TTC549 (cell line): ENCODE measurements around the gene SSTR1.
"Not testable (repeated sequence)": the region's sequence is repeated elsewhere in the genome, so short reads cannot be mapped to it uniquely, and the experiment has no call there.

ENCODE experiments used
- FAIRE-seq: peaks from 2 replicates; lab custom pipeline; 2012; peaks lifted over from hg19 to GRCh38; lab: Jason Lieb, UNC

Gene SSTR1, protein sequence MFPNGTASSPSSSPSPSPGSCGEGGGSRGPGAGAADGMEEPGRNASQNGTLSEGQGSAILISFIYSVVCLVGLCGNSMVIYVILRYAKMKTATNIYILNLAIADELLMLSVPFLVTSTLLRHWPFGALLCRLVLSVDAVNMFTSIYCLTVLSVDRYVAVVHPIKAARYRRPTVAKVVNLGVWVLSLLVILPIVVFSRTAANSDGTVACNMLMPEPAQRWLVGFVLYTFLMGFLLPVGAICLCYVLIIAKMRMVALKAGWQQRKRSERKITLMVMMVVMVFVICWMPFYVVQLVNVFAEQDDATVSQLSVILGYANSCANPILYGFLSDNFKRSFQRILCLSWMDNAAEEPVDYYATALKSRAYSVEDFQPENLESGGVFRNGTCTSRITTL

DNA sequence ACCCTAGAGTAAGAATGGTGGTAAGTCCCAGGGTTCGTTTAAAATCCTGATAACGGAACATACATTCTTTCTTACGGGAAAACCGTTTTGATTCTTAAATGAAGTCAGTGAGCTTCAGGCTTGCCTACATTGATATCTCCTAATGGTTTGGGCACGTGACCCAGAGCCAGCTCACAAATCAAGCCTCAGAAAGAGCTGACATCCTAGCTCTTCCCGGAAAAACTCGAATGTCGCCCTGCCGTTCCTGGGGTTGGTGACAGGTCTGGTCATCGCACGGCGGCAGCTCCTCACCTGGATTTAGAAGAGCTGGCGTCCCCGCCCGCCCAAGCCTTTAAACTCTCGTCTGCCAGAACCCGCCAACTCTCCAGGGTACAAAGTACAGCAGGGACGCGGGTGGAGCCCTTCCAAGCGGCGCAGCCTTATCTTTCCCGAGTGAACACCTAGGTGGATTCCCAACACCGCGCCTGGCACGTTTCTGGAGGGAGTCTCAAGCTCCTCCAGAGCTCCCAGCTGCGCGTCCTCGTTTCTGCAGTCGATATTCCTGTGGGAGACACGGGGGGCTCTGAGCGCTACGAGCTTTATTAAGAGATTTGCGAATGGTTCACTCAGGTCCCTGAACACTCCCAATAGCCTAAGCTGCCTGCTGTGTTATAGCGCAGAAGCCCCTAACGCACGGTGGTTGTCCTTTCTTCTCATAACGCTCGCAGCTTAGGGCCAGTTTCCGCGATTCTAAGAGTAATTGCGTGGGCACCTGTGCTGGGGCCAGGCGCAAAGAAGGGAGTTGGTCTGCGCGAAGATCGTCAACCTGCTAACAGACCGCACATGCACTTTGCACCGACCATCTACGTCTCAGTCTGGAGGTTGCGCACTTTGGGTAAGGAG, at the start of gene SSTR1:
SSTR1 (plus strand) TSS at position 169 of the 882 bp plus-strand sequence. CDS start 1,486 bp downstream, outside the sequence.
- FAIRE-seq = no peak

DNA sequence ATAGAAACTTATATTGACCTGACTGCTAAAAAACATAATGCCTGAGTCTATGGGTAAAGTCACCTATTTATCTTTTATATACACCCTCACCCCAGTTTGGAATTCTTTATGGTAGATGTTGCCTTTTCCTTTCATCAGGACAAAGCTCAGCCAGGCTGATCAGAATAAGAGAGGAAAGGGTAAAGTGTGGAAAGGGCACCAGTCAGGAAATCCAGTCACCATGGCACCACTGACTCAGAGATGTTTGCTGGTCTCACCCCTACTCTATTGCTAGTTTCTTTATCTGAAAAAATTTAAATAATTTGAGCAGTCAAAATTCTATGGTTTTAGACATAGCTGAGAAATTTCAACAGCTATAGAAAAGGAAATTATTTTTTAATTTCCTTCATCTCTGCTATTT, 49.2 kb upstream of the SSTR1 start:
- FAIRE-seq = no peak

DNA sequence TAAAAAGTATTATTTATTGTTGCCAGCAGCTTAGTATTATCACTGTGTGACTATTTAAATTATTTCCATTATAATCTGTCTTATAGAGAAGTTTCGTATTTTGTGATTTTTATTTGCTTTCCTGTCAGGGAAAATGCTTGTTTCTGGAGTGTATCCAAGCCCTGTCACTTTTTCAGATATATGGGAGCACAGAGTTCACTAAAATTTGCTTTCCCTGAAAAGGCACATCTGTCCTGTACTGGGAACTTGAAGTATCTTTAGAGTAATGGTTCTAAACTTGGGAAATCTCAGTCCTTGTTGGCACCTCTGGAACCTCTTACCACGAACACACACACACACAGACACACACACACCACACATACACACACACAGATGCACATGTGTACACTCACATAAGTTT, 39.3 kb upstream of the SSTR1 start:
- FAIRE-seq = no peak

DNA sequence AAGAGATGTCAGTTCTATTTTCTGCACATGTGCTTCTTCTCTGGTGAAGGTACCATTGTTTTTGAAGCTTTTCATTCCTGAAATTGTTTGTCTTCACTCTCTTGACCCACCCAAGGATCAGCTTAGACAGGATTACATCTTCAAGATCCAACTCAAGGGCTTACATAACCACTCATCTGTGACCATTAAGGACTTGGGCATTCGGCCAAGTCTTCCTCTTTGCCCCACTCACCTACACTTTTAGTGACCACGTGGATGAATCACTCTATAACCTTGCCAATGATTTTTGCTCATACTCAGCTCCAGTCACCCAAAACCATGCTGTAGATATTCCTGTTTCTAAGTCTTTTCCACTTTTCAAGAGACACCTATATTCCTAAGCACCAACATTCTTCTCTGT, 36.5 kb upstream of the SSTR1 start:
- FAIRE-seq = no peak

DNA sequence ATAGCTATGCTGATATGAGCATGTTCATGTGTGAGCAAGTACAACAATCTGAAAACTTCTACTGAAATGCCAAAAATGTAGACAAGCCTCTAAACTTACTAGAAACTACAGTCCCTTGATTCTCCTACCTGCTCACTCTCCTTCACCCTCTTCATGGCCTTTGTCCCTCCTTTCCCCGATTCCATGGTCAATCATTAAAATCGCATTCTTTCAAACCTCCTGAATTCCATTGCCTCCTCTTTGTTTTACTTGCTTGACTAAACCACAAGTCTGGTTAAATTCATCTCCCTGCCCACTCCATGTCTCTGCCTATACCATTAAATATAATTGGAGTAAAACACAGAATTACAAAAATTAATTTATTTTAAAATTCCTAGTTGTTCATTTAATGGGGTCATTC, 33.0 kb upstream of the SSTR1 start:
- no peak for FAIRE-seq

DNA sequence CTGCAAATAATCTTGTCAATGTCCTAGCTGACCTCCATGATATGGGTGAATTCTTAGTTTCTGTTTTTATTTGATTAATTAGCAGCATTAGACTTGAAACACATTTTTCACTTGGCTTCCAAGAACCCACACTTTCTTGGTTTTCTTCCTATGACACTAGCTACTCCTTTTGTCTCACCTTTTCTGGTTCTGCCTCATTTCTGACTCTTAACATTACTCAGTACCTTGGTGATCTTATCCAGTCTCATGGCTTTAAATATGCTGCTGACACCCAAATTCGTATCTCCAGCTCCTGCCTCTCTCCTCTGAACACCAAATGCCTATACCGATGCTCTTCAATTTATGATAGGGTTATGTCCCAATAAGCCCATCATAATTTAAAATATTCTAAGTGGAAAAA, 32.0 kb upstream of the SSTR1 start:
- FAIRE-seq = no peak

DNA sequence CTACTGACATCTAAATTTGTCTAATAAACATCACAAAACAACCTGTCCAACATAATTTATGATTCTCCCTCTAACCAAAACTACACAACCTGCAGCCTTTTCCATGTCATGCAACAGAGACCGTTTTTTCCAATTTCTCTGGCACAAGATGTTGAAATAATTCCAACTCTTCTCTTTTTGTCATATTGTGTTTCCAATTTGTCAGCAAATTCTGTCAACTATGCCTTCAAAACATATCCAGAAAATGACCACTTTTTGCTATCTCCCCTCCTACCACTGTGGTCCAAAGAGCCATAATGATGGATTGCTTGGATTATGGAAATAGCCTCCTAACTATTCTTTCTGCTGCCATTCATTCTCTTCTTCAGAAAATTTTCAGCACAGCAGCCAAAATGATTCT, 31.3 kb upstream of the SSTR1 start:
- no peak for FAIRE-seq

DNA sequence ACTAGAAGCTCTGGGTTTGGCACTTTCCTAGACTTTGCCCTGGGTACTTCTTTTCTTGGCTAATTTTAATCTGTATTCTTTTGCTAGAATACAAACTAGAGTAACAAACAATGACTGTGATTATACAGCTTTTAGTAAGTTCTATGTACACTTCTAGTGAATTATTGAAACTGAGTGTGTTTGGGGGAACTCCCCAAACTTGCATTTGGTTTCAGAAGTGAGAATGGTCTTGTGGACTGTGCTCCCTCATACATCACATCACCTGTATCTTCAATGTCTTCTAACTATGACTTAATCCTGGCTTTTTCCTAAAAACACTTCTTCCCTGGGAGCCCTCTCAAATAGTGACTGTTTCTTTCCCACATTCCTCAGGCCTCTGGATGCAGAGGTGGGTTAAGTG, 23.6 kb upstream of the SSTR1 start:
- FAIRE-seq = no peak

DNA sequence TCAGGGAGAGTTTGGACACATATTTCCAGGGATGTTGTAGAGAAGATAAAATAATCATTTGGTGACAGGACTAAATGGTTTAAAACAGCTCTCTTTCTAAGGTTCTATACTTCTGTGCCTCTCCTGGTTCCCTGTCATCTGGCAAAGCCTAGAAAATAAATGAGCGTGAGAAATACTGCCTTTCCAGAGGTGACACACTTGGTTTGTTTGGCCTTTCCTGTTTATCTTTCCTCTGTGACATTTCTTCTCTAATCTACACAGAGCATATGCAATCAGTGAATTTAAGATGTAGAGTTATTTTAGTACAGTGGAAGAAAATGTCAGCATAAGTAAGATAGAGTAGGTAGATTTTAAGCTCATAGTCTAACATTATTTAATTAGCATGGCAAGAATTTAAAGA, 22.0 kb upstream of the SSTR1 start:
- no peak for FAIRE-seq

DNA sequence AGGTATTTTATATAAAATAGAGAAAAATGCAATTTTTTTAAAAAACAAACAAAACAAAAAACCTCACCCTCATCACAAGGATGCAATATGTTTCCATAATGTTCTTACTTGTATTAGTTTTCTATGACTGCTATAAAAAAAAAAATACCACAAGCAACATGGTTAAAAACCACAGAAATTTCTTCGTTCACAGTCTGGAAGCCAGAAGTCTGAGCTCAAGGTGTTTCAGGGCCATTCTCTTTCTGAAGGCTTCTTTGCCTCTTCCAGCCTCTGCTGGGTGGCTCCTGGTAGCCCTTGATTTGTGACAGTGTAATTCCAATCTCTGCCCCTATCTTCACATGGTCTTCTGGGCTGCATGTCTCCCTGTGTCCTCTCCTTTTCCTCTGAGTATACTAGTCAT, 21.5 kb upstream of the SSTR1 start:
- no peak for FAIRE-seq

DNA sequence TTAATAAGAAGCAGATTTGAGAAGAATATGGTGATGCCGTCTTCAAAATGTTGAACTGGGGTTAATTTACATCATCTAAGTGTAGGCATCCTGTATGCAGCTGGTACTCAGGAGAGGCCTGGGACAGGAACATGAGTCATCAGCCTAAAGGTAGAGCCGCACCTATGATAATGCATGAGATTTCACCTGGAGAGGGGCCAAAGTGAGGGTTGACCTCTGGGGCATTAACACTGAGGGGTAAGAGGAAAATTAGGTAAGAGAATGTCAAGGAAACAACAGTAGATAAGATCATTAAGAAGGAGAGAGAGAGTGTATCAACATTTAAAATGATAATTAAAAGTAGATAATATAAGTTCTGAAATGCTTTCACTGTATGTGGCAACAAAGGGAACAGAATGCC, 20.2 kb upstream of the SSTR1 start:
- FAIRE-seq = no peak

DNA sequence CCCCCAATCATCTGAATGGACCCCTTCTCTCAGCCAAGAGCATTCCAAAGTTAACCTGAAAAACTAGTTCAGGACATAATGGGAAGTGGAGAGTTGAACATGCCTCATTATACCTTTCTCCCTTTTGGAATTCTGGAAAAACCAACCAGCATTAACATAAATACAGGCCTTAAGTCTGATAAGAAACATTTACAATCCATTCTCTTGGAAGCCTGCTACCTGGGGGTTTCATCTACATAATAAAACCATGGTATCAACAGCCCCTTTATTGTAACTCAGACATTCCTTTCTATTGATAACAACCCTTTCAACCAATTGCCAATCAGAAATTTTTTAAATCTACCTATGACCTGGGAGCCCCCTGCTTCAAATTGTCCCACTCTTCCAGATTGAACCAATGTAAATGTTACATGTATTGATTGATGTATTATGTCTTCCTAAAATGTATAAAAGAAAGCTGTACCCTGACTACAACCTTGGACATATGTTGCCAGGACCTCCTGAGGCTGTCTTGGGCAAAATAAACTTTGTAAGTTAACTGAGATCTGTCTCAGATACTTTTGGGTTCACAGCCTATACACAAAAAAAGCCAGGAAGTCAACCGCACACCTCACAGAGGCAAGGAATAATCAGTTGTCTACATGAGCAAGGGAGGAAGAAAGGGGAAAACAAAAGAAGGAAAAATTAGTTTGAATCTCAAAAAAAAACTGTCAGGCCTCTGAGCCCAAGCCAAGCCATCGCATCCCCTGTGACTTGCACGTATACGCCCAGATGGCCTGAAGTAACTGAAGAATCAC, 17.6 kb upstream of the SSTR1 start:
- no peak for FAIRE-seq

DNA sequence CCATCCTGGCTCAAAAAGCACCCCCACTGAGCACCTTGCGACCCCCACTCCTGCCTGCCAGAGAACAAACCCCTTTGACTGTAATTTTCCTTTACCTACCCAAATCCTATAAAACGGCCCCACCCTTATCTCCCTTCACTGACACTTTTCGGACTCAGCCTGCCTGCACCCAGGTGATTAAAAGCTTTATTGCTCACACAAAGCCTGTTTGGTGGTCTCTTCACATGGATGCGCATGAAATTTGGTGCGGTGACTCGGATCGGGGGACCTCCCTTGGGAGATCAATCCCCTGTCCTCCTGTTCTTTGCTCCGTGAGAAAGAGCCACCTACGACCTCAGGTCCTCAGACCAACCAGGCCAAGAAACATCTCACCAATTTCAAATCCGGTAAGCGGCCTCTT, 16.9 kb upstream of the SSTR1 start:
- FAIRE-seq = not testable (repeated sequence)

DNA sequence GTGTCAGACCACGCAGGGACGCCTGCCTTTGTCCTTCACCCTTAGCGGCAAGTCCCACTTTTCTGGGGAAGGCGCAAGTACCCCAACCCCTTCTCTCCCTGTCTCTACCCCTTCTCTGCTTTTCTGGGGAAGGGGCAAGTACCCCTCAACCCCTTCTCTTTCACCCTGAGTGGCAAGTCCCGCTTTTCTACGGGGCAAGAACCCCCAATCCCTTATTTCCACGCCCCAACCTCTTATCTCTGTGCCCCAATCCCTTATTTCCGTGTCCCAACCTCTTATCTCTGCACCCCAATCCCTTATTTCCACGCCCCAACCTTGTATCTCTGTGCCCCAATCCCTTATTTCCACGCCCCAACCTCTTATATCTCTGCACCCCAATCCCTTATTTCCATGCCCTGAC, 16.2 kb upstream of the SSTR1 start:
- FAIRE-seq = not testable (repeated sequence)

DNA sequence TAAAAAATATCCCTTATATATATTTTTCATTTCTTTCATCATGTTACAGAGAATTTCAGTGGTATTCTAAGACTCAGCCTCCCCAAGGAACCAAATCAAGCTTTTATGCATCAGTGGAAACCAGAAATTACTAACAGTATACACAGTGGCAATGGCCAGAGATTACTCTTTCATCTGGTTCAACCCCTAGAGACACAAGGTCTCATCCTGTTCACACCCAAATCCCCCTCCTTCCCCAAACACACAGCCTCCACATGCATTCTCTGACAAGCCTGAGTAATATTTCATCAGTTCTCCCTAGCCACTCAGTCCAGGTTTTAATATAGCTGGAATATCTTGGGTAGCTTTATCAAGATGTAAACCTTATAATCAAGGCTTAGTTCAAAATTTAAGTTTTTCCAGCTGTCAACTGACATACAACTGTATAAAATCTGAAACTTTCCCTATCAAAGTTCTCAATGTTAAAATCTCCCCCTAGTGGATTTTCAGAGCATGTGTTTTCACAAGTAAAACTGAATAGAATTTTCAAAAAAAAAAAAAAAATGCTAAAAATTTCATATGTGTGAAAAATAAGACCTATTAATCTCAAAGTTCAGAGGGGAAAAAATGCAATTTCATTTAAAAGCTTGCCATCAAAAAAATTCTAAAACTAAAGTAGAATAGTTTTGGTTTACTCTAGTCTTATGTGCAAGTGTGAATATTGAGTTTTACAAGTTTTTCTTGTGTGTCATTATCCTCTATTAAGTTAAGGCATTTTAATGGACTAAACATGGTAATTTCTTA, 10.5 kb upstream of the SSTR1 start:
- FAIRE-seq = no peak

DNA sequence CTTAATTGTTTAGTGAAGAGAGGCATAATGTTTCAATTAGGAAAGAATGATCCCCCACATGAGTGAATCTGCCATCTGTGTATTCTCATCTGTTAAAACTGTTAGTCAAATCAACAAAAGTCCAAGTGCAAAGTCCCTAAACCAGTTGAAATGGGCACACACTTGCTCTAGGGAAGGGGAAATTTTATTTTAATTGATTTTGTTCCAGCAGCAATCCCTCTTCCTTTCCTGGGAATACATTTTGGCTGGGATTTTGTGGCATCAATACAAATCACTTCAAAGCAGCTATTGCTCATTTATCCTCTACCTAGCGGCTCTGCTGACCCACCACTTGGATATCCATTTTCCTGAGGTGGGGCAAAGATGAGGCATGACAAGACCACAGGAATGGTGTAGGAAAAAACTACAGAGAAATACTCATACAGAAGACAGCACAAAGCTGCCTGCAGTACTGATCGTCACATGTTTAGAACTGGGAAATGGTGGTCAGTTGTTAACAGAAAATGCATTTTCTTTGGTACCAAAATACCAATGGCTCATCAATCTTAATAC, 9.8 kb upstream of the SSTR1 start:
- no peak for FAIRE-seq

DNA sequence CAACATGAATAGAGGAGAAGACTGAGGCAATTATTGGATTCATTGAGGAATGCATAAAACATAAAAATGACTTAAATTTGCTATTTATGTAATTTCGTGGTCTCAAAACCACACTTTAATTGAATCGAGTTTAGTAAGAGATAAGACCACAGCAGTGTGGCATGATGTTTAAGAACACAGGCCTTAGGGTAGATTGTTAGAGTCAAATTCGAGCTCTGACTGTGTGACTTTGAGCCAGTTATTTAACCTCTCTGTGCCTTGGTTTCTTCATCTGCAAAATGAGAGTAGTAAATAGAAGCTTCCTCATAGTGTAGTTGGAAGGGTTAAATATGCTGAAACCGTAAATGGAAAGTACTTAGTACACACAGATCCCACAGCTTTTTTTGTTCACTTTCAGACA, 9.3 kb upstream of the SSTR1 start:
- no peak for FAIRE-seq

DNA sequence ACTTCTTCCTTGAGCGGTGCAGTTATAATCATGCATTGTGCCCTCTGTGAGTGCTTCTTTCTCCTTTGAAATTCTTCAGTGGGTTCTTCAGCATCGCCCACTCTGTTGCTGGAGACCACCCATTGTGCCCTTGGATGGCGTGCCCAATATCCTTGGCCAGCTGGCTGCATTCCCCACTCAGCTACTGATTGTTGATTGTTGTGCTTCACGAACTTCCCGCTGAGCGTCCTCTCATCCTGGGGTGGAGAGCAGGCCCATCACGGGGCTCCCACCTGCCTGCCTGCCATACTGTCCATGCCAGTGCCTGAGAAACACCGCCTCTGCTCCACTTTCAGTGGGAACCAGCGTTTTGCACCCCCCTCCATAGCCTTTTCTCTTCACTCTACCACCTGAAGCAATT, 8.6 kb upstream of the SSTR1 start:
- FAIRE-seq = no peak

DNA sequence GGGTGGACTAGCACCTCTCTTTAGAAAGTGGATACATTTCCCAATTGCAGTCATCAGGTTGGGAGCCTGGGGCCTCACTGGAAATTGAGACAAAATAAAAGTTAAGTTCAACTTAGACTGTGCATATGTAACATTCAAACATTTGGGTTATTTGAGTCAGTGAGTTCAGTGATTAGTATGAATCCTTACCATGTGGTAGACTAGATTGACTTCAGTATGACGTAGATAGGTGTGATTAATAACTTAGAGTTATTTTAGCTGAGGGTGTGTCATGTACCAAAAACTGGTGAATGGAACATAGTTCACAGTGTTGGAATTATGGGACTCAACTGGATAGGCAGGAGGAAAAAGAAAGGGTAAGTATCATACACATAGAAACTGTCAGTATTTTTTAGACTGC, 8.0 kb upstream of the SSTR1 start:
- FAIRE-seq = no peak

DNA sequence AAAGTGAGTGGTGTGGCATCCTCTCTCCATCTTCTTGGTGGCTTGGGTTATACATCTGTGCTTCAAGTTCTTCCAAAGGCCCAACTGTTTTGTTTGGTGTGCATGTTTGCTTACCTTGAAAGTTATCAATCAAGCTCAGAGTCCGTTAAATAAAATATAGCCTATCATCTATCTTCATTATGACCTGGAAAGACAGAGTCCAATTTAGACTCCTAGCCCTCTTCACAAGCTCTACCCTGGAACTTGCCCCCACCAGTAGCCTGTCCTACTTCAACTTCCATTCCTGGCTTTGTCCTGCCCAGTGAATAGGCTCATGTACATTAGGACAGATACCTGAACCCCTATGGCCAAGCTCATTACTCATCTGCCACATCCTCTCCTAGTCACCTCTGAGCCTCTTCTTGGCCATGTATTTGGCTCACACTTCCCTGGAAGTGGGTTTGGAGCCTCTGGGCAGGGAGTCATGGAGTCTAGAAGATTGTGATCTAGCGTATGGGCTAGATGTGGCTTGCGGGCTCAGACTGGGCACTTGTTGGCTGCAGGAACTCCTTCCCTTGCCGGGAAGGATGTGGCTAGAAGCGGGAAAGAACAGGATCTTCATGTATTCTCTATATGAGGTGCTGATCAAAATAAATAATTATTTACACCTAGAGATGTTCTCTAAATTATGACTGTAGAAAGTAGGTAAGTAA, 6.4 kb upstream of the SSTR1 start:
- no peak for FAIRE-seq
